Stomach (tissue), 4 donors: ENCODE data around the gene CUL1.

ENCODE experiments used
- POLR2A ChIP-seq, 4 donors: fragments of 450-650 bp; IDR thresholded peaks; one replicate each; pipeline ENCODE4 v1.6.1; 2016; ENCODE audit warnings: antibody characterized with exemption in 4 of 4, control low read depth in 2 of 4, mild to moderate bottlenecking in 1 of 4, moderate library complexity in 1 of 4
- TF ChIP-seq, protein P1 (sequence below), 7 experiments: fragments of 450-650 bp in 4 of 7; fragments of 200-600 bp in 3 of 7; sonication (generic) in 3 of 7; IDR thresholded peaks; one replicate each; pipeline ENCODE4 v1.5.1; 2016 to 2019; ENCODE audit warnings: antibody characterized with exemption in 7 of 7, control low read depth in 2 of 7, mild to moderate bottlenecking in 1 of 7

DNA sequence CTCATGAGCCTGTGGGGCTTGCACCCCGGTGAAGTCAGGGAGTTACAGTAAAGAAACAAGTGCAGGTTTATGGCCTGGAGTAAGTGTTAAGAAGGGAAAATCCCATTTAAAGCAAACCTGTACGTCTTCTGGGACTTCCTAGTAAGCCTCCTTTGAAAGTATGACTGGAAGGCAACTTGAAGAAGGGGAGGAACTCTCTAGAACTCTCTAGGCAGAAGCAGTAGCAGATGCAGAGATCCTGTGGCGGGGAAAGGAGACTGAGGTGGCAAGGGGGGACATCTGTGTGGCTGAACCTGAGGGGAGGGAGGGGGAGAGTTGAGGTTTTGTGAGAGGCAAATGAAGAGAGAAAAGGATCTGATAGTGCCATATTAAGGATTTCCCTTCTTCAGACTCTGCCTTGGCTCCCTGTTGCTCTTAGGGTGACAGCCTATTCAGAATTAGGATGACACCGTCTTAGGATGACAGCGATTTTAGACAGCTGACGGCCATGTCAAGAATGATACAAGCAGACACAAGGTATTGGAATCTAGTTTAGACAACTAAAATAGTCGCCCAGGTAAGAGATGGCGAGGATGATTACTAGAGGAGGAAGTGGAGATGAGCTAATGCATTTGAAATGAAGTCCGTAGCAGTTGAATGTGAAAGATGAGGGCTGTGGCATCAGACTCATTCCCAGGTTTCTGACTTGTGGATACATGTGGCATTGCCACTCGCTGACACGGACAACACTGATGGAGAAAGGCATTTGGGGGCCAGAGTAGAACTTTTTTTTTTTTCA is 29.0 kb downstream of the CUL1 start:
- no peak for TF ChIP-seq POLR2A (IDR thresholded peaks at IDR 0.05)
- TF ChIP-seq, protein P1, sequence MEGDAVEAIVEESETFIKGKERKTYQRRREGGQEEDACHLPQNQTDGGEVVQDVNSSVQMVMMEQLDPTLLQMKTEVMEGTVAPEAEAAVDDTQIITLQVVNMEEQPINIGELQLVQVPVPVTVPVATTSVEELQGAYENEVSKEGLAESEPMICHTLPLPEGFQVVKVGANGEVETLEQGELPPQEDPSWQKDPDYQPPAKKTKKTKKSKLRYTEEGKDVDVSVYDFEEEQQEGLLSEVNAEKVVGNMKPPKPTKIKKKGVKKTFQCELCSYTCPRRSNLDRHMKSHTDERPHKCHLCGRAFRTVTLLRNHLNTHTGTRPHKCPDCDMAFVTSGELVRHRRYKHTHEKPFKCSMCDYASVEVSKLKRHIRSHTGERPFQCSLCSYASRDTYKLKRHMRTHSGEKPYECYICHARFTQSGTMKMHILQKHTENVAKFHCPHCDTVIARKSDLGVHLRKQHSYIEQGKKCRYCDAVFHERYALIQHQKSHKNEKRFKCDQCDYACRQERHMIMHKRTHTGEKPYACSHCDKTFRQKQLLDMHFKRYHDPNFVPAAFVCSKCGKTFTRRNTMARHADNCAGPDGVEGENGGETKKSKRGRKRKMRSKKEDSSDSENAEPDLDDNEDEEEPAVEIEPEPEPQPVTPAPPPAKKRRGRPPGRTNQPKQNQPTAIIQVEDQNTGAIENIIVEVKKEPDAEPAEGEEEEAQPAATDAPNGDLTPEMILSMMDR (IDR thresholded peaks at IDR 0.05): no peak
